ENCODE data around the gene C10orf143. TPM values are rescaled to one million over a fixed set of nuclear protein-coding genes. Genes with fewer than 3 reads are reported as not detected.
"Not testable (repeated sequence)": the region's sequence is repeated elsewhere in the genome, so short reads cannot be mapped to it uniquely, and the experiment has no call there.

C10orf143 gene
- total and polyA plus RNA-seq, 3 experiments from 2014 or later, result 5.7 to 24.6 (median 6.7) TPM

DNA sequence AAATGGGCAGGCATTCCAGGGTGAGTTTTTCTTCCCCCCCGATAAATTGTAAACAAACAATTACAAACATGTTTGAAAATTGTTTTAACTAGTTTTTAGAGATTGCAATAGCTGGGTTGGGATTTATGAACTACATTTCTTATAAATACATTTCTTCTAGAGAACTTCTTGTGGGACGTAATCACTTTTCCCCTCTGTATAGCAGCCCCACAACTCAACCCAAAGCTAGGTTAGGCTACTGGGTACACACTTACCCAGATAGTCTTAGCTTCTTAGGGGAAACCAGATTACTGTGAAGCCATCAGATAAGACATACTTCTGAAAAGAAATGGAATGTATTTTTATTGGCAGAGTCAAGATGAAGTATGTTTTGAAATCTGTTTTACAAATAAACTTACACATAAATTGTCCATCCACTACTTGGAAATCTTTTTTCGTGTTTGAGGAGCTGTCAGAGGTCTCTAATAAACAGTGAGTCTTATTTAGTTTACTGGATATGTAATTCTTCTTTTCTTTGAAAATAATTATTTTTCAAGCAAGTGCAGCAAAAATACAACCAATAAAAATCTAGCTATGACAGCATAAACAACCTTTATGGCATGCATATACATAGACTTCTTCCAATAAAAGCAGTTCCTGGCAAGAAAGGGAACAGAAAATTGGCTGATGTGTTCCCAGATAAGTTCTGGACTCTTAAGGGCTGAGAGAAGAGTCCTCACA lies 17.6 kb upstream of the C10orf143 start:
- no peaks in the 10 kb centered on the region for H3K9me3 ChIP-seq (ENCODE audit: low read length)
- H3K4me3 ChIP-seq (ENCODE audit: low read length), result no peak overlapping the region
- no peak for DNase-seq
- Mint-ChIP-seq H3K27me3 (peaks cover 20 to 41% of the 10 kb centered on the region in 2 donors), H3K27ac (peak overlapping the region in 1 of 8 donors; percentile 13), H3K36me3 (no peaks in the 10 kb centered on the region), H3K4me3 (no peak overlapping the region), H3K9me3 (no peaks in the 10 kb centered on the region), H3K4me1 (peaks cover 6 to 10% (median 6%) of the 10 kb centered on the region in 3 donors)
- peaks cover 4% of the 10 kb centered on the region for H3K4me1 ChIP-seq (ENCODE audit: insufficient read depth, low read length)
- peaks cover 7% of the 10 kb centered on the region for H3K27me3 ChIP-seq (ENCODE audit: insufficient read depth, low read length, poor library complexity, severe bottlenecking)
- ChIA-PET CTCF (interaction anchor here (0.8 to 3.2 kb wide), 11 partner anchors 8 to 1916 kb away, joined by 3 to 34 read pairs (median 6); partner anchors contain the start of genes C10orf143 and GLRX3), POLR2A (interaction anchor here (1.5 kb wide), 1 partner anchor 17 kb away, joined by 4 read pairs; the partner anchor contains the start of gene C10orf143)
- no peaks in the 10 kb centered on the region for H3K36me3 ChIP-seq (ENCODE audit: insufficient read depth, low read length)
- no peak overlapping the region for H3K27ac ChIP-seq (ENCODE audit: low read depth, low read length)

DNA sequence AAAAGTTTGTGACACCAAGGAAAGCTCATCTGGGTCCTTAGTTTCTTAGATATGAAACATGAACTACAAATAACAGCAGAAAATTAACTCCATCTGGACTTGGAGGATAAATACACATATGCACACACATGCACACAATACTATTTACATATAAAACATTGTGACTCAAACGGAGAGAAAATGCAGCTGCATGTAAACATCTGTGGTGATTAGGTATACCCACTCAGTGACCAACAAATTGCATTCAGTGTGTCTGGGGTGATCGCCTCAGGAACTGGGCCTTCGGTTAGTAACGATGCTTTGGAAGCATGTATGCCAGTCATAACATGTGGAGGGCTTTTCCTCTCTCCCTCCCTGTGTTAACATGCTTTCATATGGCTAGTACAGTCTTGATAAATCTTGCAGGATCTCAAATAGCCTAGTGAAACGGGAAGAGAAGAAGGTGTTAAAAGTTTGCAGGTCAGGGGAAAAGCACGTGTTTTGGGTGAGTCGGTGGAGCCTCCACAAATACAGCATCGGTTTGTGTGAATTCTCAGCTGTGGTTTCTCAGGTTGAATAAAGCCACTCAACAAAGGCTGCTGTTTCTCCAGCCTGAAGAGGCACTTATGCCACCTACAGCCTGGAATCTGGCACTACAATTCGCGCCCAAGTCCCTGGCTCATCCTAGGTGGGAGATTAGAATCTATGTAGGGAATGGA lies 16.9 kb upstream of the C10orf143 start:
- peaks cover 6 to 10% (median 6%) of the 10 kb centered on the region in 3 donors for H3K4me1 Mint-ChIP-seq
- no peaks in the 10 kb centered on the region for H3K36me3 Mint-ChIP-seq
- H3K4me3 Mint-ChIP-seq, result peak overlapping the region in 1 of 7 donors; percentile 48
- Histone ChIP-seq H3K27ac (ENCODE audit: low read depth, low read length) (no peak overlapping the region), H3K4me1 (ENCODE audit: insufficient read depth, low read length) (peaks cover 4% of the 10 kb centered on the region), H3K27me3 (ENCODE audit: insufficient read depth, low read length, poor library complexity, severe bottlenecking) (peaks cover 7% of the 10 kb centered on the region), H3K36me3 (ENCODE audit: insufficient read depth, low read length) (no peaks in the 10 kb centered on the region), H3K9me3 (ENCODE audit: low read length) (no peaks in the 10 kb centered on the region), H3K4me3 (ENCODE audit: low read length) (no peak overlapping the region)
- peaks cover 19 to 41% of the 10 kb centered on the region in 2 donors for H3K27me3 Mint-ChIP-seq
- H3K9me3 Mint-ChIP-seq, result no peaks in the 10 kb centered on the region
- H3K27ac Mint-ChIP-seq, result peak overlapping the region in 2 of 8 donors; percentile 10 to 13
- POLR2A ChIA-PET, result interaction anchor here (1.5 kb wide), 1 partner anchor 16 kb away, joined by 4 read pairs; the partner anchor contains the start of gene C10orf143
- CTCF ChIA-PET, result interaction anchor here (0.9 to 3.2 kb wide), 12 partner anchors 9 to 1915 kb away, joined by 3 to 34 read pairs (median 6); partner anchors contain the start of genes C10orf143 and GLRX3
- peak; percentile 36 to 68 (median 47) for DNase-seq

DNA sequence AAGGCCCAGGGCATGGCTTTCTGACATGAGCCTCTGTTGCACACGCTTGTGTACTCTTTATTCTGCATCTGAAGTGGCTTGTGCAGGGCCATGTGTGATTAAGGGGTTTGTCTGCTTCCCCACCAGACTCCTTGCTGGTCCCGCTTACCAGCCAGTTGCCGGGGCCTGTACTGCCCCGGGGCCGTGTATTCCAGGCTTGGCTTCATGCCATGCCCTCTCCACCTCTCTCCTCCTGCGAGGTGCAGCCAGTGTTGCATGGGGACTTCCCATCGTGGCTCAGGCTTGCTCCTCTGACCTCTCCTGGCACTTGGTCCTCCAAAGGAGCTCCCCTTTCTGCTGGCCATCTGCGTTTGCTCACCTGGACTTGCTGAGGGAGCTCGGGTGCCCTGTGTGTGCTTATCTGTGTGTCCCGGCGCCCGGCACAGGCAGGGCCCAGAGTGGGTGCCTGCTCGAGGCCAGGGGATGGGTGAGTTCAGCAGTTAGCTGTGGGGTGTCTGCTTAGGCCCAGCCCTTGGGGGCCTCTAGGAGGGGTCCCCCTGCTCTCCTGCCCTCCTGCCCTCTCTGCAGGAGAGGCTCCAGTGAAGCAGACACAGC lies 11.0 kb upstream of the C10orf143 start:
- no peaks in the 10 kb centered on the region for H3K4me1 ChIP-seq (ENCODE audit: insufficient read depth, low read length)
- H3K4me3 ChIP-seq (ENCODE audit: low read length), result no peak overlapping the region
- Mint-ChIP-seq H3K4me1 (no peaks in the 10 kb centered on the region), H3K36me3 (no peaks in the 10 kb centered on the region), H3K27me3 (peaks cover 0 to 17% of the 10 kb centered on the region in 2 donors), H3K4me3 (no peak overlapping the region), H3K9me3 (peaks cover 0 to 11% (median 9%) of the 10 kb centered on the region in 5 donors), H3K27ac (peak overlapping the region in 1 of 8 donors; percentile 63)
- no peaks in the 10 kb centered on the region for H3K36me3 ChIP-seq (ENCODE audit: insufficient read depth, low read length)
- H3K27me3 ChIP-seq (ENCODE audit: insufficient read depth, low read length, poor library complexity, severe bottlenecking), result no peaks in the 10 kb centered on the region
- no peak for DNase-seq
- no peaks in the 10 kb centered on the region for H3K9me3 ChIP-seq (ENCODE audit: low read length)
- CTCF ChIA-PET, result interaction anchor here (1.0 to 1.3 kb wide), 2 partner anchors 10 to 12 kb away, joined by 4 read pairs; partner anchors contain the start of gene C10orf143
- no peak overlapping the region for H3K27ac ChIP-seq (ENCODE audit: low read depth, low read length)
- POLR2A ChIA-PET, result no interaction called here

DNA sequence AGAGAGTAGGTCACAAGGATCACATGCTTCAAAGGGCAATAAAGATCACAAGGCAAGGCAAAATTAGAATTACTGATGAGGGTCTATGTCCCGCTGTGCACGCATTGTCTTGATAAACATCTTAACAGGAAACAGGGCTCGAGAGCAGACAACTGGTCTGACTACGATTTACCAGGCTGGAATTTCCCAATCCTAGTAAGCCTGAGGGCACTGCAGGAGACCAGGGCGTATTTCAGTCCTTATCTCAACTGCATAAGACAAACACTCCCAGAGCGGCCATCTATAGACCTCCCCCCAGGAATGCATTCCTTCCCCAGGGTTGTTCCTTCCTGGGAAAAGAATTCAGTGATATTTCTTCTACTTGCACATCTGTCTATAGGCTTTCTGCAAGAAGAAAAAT lies 6.9 kb upstream of the C10orf143 start:
- H3K4me1 Mint-ChIP-seq; POLR2A ChIA-PET; H3K36me3 Mint-ChIP-seq; H3K4me1 ChIP-seq (ENCODE audit: insufficient read depth, low read length); H3K36me3 ChIP-seq (ENCODE audit: insufficient read depth, low read length); DNase-seq; H3K27ac Mint-ChIP-seq; H3K9me3 ChIP-seq (ENCODE audit: low read length); H3K4me3 Mint-ChIP-seq; H3K4me3 ChIP-seq (ENCODE audit: low read length); H3K27me3 ChIP-seq (ENCODE audit: insufficient read depth, low read length, poor library complexity, severe bottlenecking); H3K27ac ChIP-seq (ENCODE audit: low read depth, low read length); H3K27me3 Mint-ChIP-seq: not testable (repeated sequence)
- H3K9me3 Mint-ChIP-seq, result peaks cover 2 to 11% (median 9%) of the 10 kb centered on the region in 5 donors
- CTCF ChIA-PET, result interaction anchor here (2.9 kb wide), 1 partner anchor 11 kb away, joined by 19 read pairs; no protein-coding TSS in a partner anchor

DNA sequence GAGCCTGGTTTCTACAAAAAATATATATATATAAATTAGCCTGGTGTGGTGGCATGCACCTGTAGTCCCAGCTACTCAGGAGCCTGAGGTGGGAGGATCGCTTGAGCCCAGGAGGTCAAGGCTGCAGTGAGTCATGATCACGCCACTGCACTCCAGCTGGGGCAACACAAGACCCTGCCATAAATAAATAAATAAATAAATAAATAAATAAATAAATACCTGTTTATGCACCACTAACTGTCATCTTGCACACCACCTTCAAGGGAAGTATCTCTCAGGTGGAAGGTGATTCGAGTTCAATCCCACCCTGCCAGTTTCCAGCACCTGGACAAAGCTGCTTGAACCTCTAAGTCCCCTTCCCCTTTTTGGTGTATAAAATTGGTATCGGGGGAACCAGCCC lies 6.3 kb upstream of the C10orf143 start:
- H3K36me3 Mint-ChIP-seq; H3K9me3 ChIP-seq (ENCODE audit: low read length); H3K4me3 ChIP-seq (ENCODE audit: low read length); DNase-seq; H3K4me3 Mint-ChIP-seq; H3K27me3 Mint-ChIP-seq; H3K4me1 ChIP-seq (ENCODE audit: insufficient read depth, low read length); H3K36me3 ChIP-seq (ENCODE audit: insufficient read depth, low read length); H3K27ac Mint-ChIP-seq; H3K27me3 ChIP-seq (ENCODE audit: insufficient read depth, low read length, poor library complexity, severe bottlenecking); POLR2A ChIA-PET; H3K27ac ChIP-seq (ENCODE audit: low read depth, low read length): not testable (repeated sequence)
- Mint-ChIP-seq H3K4me1 (peaks cover 8 to 11% (median 11%) of the 10 kb centered on the region in 3 donors), H3K9me3 (peaks cover 2 to 11% (median 9%) of the 10 kb centered on the region in 5 donors)
- CTCF ChIA-PET, result interaction anchor here (1.1 to 2.9 kb wide), 2 partner anchors 11 to 23 kb away, joined by 3 to 19 read pairs; no protein-coding TSS in a partner anchor

DNA sequence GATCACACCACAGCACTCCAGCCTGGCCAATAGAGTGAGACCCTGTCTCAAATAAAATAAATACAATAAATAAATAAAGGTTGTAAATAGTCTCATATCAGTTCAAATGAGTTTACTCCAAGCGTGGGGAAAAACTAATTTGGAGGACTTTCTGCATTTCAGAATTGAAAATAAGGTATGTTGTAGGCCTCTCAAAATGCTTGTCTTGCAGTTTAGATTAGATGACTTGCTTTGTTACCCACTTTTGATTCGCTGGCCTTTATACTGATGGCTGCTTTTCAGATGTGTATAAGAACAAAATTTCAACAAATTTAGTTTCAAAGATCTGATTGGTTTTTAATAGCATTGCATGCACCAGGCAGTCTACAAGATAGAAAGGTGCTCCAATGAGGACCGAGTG lies 2.2 kb upstream of the C10orf143 start:
- peaks cover 23% of the 10 kb centered on the region for H3K4me1 ChIP-seq (ENCODE audit: insufficient read depth, low read length)
- H3K27ac Mint-ChIP-seq, result peak overlapping the region in 3 of 8 donors; percentile 4 to 45 (median 8)
- ChIA-PET POLR2A (no interaction called here), CTCF (interaction anchor here (1.7 kb wide), 1 partner anchor 15 kb away, joined by 6 read pairs; no protein-coding TSS in a partner anchor)
- H3K9me3 ChIP-seq (ENCODE audit: low read length), result no peaks in the 10 kb centered on the region
- H3K4me3 ChIP-seq (ENCODE audit: low read length), result no peak overlapping the region
- no peaks in the 10 kb centered on the region for H3K27me3 Mint-ChIP-seq
- peaks cover 2 to 9% (median 7%) of the 10 kb centered on the region in 5 donors for H3K9me3 Mint-ChIP-seq
- no peaks in the 10 kb centered on the region for H3K27me3 ChIP-seq (ENCODE audit: insufficient read depth, low read length, poor library complexity, severe bottlenecking)
- H3K36me3 ChIP-seq (ENCODE audit: insufficient read depth, low read length), result no peaks in the 10 kb centered on the region
- DNase-seq, result no peak
- peak overlapping the region in 3 of 7 donors; percentile 16 to 99 (median 98) for H3K4me3 Mint-ChIP-seq
- no peak overlapping the region for H3K27ac ChIP-seq (ENCODE audit: low read depth, low read length)
- H3K36me3 Mint-ChIP-seq, result peaks cover 0 to 17% (median 0%) of the 10 kb centered on the region in 3 donors
- H3K4me1 Mint-ChIP-seq, result peaks cover 39 to 44% (median 41%) of the 10 kb centered on the region in 3 donors

DNA sequence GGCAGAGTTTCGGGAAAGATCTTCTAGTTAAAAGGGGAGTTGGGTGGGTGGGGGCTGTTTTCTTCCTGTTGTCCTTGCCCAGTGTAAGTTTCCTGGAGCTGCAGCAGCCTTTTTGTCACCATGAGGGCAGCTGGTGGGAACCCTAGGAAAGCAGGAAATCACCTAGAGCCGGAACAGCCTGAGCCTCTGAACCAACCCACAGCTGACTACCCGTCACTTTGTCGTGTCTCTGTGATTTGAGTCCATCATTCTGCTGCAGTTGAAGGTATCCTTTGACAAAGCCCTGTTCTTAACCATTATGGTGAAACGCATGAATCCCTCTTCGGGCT lies 1.2 kb upstream of the C10orf143 start:
- Mint-ChIP-seq H3K4me1 (peaks cover 46 to 54% (median 51%) of the 10 kb centered on the region in 3 donors), H3K9me3 (peaks cover 0 to 4% (median 2%) of the 10 kb centered on the region in 5 donors), H3K4me3 (peak overlapping the region; percentile 95 to 100 (median 99)), H3K27me3 (no peaks in the 10 kb centered on the region), H3K36me3 (peaks cover 0 to 17% (median 0%) of the 10 kb centered on the region in 3 donors), H3K27ac (peak overlapping the region; percentile 95 to 99 (median 98))
- ChIA-PET CTCF (interaction anchor here (1.1 to 3.3 kb wide), 6 partner anchors 16 to 1900 kb away, joined by 3 to 65 read pairs (median 12); partner anchors contain the start of gene GLRX3), POLR2A (interaction anchor here (1.1 to 2.9 kb wide), 2 partner anchors 25 to 645 kb away, joined by 5 to 69 read pairs; partner anchors contain the start of genes GLRX3 and MGMT)
- Histone ChIP-seq H3K9me3 (ENCODE audit: low read length) (no peaks in the 10 kb centered on the region), H3K4me1 (ENCODE audit: insufficient read depth, low read length) (peaks cover 23% of the 10 kb centered on the region), H3K27ac (ENCODE audit: low read depth, low read length) (peak overlapping the region; percentile 87), H3K36me3 (ENCODE audit: insufficient read depth, low read length) (no peaks in the 10 kb centered on the region), H3K27me3 (ENCODE audit: insufficient read depth, low read length, poor library complexity, severe bottlenecking) (no peaks in the 10 kb centered on the region), H3K4me3 (ENCODE audit: low read length) (peak overlapping the region; percentile 85)
- DNase-seq, result no peak

Data from CD8-positive, alpha-beta memory T cell (primary cell).